Measurements from ENCODE around the gene LHX5. TPM values are rescaled to one million over a fixed set of nuclear protein-coding genes. Genes with fewer than 3 reads are reported as not detected.

The LHX5 gene
- total RNA-seq, 4 donors from 2014 or later, result not detected

- TF ChIP-seq CTCF (IDR thresholded peaks at IDR 0.05), result no peak
- ATAC-seq (ENCODE audit: low FRiP score) (no peak), DNase-seq (ENCODE audit: low spot score) (no peak)
Measured at GRCh38 chr12:113478351-113479011, 6.8 kb upstream of the LHX5 start.

GRCh38 chr12:113477842-113478215, 6.2 kb upstream of the LHX5 start:
- TF ChIP-seq CTCF (IDR thresholded peaks at IDR 0.05), result no peak
- no peak for ATAC-seq (ENCODE audit: low FRiP score)
- DNase-seq (ENCODE audit: low spot score), result no peak

- no peak for ATAC-seq (ENCODE audit: low FRiP score)
- DNase-seq (ENCODE audit: low spot score), result no peak
Measured at GRCh38 chr12:113477171-113477841, 5.6 kb upstream of the LHX5 start.

GRCh38 chr12:113476176-113476986, 4.7 kb upstream of the LHX5 start:
- no peak for DNase-seq (ENCODE audit: low spot score)
- no peak for ATAC-seq (ENCODE audit: low FRiP score)
- TF ChIP-seq CTCF (IDR thresholded peaks at IDR 0.05), result no peak

More at GRCh38 chr12:113477171-113477841, 5.6 kb upstream of the LHX5 start:
- TF ChIP-seq CTCF (IDR thresholded peaks at IDR 0.05), result no peak

- TF ChIP-seq CTCF (IDR thresholded peaks at IDR 0.05), result no peak
- ATAC-seq (ENCODE audit: low FRiP score), result no peak
- DNase-seq (ENCODE audit: low spot score), result no peak
Measured at GRCh38 chr12:113475451-113476175, 3.9 kb upstream of the LHX5 start.

GRCh38 chr12:113474635-113475436, 3.2 kb upstream of the LHX5 start:
- no peak for TF ChIP-seq CTCF (IDR thresholded peaks at IDR 0.05)
- no peak for DNase-seq (ENCODE audit: low spot score)
- no peak for ATAC-seq (ENCODE audit: low FRiP score)
